Activated CD4-positive, alpha-beta memory T cell treated with anti-CD3 and anti-CD28 coated beads, Interleukin-2, amount 10 ng/mL, durations not matched to agents 7 days and 5 days (primary cell): Measurements from ENCODE around the gene CDIP1. TPM values are rescaled to one million over a fixed set of nuclear protein-coding genes. Genes with fewer than 3 reads are reported as not detected.
"Not testable (repeated sequence)": the region's sequence is repeated elsewhere in the genome, so short reads cannot be mapped to it uniquely, and the experiment has no call there.

ENCODE experiments used
- CTCF ChIA-PET: fragments of 350-600 bp; sonication (Branson Sonifier 250); formaldehyde crosslinking; loops from one replicate; lab custom pipeline; 2021; ENCODE audit warnings: antibody characterized with exemption, inconsistent platforms; lab: Charles Lee
- POLR2A ChIA-PET: fragments of 350-600 bp; sonication (Branson Sonifier 250); formaldehyde crosslinking; loops from one replicate; lab custom pipeline; 2021; ENCODE audit warnings: antibody characterized with exemption; lab: Charles Lee
- DNase-seq: peaks from one replicate; pipeline ENCODE4 v3.0.0-alpha.2; 2020
- H3K27ac Mint-ChIP-seq: one replicate; pipeline ENCODE4 v1.8.0; 2021; ENCODE audit warnings: mild to moderate bottlenecking, mixed read lengths
- H3K27me3 Mint-ChIP-seq: one replicate; pipeline ENCODE4 v1.8.0; 2021; ENCODE audit warnings: mixed read lengths
- H3K36me3 Mint-ChIP-seq: one replicate; pipeline ENCODE4 v1.8.0; 2021; ENCODE audit warnings: low read depth, mixed read lengths
- H3K4me1 Mint-ChIP-seq: one replicate; pipeline ENCODE4 v1.8.0; 2021; ENCODE audit warnings: mixed read lengths
- H3K4me3 Mint-ChIP-seq: one replicate; pipeline ENCODE4 v1.8.0; 2021; ENCODE audit warnings: mild to moderate bottlenecking, mixed read lengths
- H3K9me3 Mint-ChIP-seq: one replicate; pipeline ENCODE4 v1.8.0; 2021; ENCODE audit warnings: mixed read lengths
- total RNA-seq, 2 experiments: library from RNA; stranded (reverse); gene quantifications; one replicate each; pipeline ENCODE4 v1.2.3, GENCODE V29; 2021

CDIP1 gene
- total RNA-seq: 10 to 100 TPM; 28.7 to 30.7 TPM

DNA sequence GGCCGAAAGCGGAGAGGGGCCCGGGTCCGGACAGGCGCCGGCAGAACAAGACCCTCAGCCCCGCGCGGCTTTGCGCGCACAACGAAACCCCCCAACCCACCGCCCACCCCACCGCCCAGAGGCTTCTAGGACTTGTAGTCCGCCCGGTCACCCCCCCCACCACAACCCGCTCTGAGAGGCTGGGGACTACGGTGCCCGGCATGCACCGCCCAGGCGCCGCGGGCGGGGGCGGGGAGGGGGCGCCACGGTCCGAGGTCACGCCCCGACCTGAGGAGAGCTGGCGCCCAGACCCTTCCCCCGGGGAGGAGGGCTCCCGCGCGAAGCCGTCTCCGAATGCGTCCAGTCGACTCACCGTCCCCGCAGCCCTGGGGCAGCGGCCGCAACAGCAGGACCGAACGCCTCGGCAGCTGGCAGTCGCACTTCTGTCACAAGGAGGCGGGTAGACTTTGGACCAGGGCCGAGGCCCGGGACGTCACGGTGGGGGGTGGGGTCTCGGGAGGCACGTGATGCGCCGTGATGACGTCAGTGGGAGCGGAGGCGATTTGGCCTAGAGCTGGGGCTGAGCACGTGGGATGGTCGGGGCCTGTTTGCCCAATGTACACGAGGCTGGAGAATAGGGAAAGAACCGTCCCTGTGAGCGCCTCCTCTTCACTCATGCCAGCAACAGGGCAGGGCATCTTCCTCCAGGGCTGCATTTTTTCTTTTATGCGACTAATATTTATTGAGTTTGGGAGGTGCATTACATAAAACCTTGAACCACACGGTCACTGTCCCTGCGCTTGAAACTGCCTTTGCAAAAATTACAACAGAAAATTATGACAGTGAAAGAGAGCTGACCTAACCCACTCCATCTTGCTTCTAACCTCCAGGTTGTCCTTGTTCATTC, at the start of gene CDIP1:
Gene CDIP1, minus strand, starts transcription at position 424 of the 886 bp plus-strand sequence. CDS start 24,643 bp downstream, outside the sequence.
- peaks cover 34% of the 10 kb centered on the region for H3K4me1 Mint-ChIP-seq
- ChIA-PET POLR2A (interaction anchor here (0.5 to 2.6 kb wide), 15 partner anchors 9 to 264 kb away, joined by 3 to 16 read pairs (median 4); partner anchors contain the start of genes DNAAF8, NMRAL1 and ROGDI), CTCF (interaction anchor here (0.9 to 2.2 kb wide), 12 partner anchors 10 to 86 kb away, joined by 3 to 24 read pairs (median 4); partner anchors contain the start of genes HMOX2, MGRN1 and NMRAL1)
- peak; percentile 95 for DNase-seq
- peaks cover 11% of the 10 kb centered on the region for H3K9me3 Mint-ChIP-seq
- peaks cover 13% of the 10 kb centered on the region for H3K36me3 Mint-ChIP-seq
- peak within 1 kb of the TSS; percentile 61 for H3K4me3 Mint-ChIP-seq
- H3K27ac Mint-ChIP-seq: peak within 1 kb of the TSS; percentile 59
- H3K27me3 Mint-ChIP-seq: peaks cover 1% of the 10 kb centered on the region

DNA sequence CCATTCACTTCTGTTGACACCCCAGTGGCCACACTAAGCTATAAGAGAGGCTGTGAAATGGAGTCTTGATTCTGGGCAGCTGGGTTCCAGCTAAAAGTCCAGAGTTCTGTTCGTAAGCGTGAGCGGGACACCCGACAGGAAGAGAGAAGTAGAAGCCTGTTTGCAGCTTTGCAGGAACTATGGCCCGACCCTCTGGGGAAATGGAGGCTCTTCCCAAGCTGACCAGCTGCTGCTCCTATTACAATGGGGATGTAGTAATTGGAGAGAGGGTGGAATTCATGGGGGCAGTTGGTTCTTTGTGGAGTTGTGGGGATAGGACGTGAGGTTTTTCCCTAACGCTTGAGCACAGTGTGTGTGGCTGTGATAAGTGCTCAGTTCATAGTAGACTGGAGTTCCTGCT, 47.7 kb upstream of the CDIP1 start:
- Mint-ChIP-seq H3K36me3 (no peaks in the 10 kb centered on the region), H3K4me3 (no peak overlapping the region), H3K4me1 (peaks cover 4% of the 10 kb centered on the region), H3K27me3 (peaks cover 8% of the 10 kb centered on the region), H3K9me3 (no peaks in the 10 kb centered on the region), H3K27ac (no peak overlapping the region)
- ChIA-PET CTCF (interaction anchor here (0.6 to 3.6 kb wide), 13 partner anchors 9 to 127 kb away, joined by 3 to 50 read pairs (median 3); partner anchors contain the start of gene CDIP1), POLR2A (no interaction called here)
- DNase-seq: no peak

DNA sequence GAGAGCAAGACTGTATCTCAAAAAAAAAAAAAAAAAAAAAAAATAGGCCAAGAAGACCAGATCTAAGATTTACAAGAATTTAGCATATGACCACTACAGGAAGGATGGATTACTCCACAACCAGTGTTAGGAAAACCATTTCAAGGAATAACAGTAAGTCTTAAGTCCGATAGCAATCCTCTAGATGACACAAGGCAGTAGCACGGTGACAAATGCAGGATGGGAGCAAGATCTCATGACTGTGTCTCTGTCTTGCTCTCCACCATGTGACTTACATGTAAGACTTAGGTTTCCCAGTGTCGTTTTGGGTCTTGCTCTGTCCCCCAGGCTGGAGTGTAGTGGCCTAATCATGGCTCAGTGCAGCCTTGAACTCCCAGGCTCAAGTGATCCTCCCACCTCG, 45.3 kb upstream of the CDIP1 start:
- Mint-ChIP-seq H3K27me3 (peaks cover 8% of the 10 kb centered on the region), H3K36me3 (no peaks in the 10 kb centered on the region), H3K27ac (no peak overlapping the region), H3K4me1 (peaks cover 4% of the 10 kb centered on the region), H3K4me3 (no peak overlapping the region), H3K9me3 (no peaks in the 10 kb centered on the region)
- no peak for DNase-seq
- ChIA-PET POLR2A (no interaction called here), CTCF (no interaction called here)

DNA sequence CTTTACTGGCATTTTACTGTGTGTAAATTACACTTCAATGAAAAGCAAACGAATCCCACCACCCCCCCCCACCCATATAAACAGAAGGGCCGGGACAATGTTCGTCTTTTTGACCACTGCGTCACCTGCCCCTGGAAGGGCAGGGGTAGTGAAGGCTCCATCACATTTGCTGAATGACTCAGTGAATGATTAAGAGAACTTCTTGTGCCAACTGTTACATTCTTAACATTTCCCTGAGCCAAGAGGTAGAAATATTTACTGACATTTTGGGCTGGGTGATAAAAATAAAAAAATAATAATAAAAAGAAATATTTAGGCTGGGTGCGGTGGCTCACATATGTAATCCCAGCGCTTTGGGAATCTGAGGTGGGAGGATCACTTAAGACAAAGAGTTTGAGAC, 41.7 kb upstream of the CDIP1 start:
- ChIA-PET POLR2A (no interaction called here), CTCF (no interaction called here)
- no peak overlapping the region for H3K4me3 Mint-ChIP-seq
- no peaks in the 10 kb centered on the region for H3K27me3 Mint-ChIP-seq
- no peak for DNase-seq
- H3K9me3 Mint-ChIP-seq: no peaks in the 10 kb centered on the region
- no peaks in the 10 kb centered on the region for H3K36me3 Mint-ChIP-seq
- H3K27ac Mint-ChIP-seq: no peak overlapping the region
- H3K4me1 Mint-ChIP-seq: no peaks in the 10 kb centered on the region

DNA sequence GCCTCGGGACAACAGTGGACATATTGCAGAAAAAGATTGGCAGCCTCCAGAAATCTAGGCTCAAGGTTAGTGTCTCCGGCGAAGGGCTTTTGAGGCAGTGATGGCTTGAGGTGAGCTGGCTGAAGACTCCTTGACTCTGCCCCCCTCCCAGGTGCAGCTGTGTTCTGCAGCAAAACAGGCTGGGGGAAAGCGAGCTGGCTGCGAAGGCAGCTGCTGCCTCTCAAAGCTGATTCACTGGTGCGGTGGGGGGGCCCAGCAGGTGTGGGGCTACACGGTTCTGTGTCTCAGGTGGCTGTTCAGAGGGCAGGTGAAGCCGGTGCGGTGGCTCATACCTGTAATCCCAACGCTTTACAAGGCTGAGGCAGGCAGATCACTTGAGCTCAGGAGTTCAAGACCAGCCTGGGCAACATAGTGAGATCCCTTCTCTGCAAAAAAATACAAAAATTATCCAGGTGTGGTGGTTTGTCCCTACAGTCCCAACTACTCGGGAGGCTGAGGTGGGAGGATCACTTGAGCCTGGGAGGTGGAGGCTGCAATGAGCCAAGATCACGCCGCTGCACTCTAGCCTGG, 40.5 kb upstream of the CDIP1 start:
- CTCF ChIA-PET: no interaction called here

DNA sequence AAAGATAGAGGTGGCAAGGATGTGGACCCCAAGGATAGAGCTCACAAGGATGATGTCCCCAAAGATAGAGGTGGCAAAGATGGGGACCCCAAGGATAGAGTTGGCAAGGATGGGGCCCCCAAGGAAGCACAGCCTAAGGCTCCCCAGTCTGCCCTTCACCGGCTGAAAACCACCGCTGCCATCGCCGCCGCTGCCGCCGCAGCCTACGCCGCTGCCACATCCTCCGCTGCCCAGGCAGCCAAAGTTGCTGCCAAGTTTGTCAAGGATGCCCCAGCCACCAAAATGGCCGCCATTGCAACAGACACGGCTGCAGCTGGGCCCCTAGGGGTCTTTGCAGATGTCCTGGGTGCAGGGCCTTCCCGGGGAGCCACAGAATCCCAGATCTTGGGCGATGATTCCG, 37.4 kb upstream of the CDIP1 start:
- Mint-ChIP-seq H3K4me3 (no peak overlapping the region), H3K27me3 (no peaks in the 10 kb centered on the region), H3K4me1 (peaks cover 6% of the 10 kb centered on the region), H3K36me3 (no peaks in the 10 kb centered on the region), H3K9me3 (no peaks in the 10 kb centered on the region), H3K27ac (no peak overlapping the region)
- CTCF ChIA-PET: interaction anchor here (1.0 to 1.2 kb wide), 2 partner anchors 13 to 29 kb away, joined by 4 to 5 read pairs; no protein-coding TSS in a partner anchor
- DNase-seq: no peak
- POLR2A ChIA-PET: no interaction called here

More for the DNA sequence above, 40.5 kb upstream of the CDIP1 start:
- POLR2A ChIA-PET: no interaction called here
- H3K27ac Mint-ChIP-seq: no peak overlapping the region
- no peak overlapping the region for H3K4me3 Mint-ChIP-seq
- DNase-seq: no peak
- H3K9me3 Mint-ChIP-seq: no peaks in the 10 kb centered on the region
- no peaks in the 10 kb centered on the region for H3K36me3 Mint-ChIP-seq
- no peaks in the 10 kb centered on the region for H3K27me3 Mint-ChIP-seq
- peaks cover 6% of the 10 kb centered on the region for H3K4me1 Mint-ChIP-seq

DNA sequence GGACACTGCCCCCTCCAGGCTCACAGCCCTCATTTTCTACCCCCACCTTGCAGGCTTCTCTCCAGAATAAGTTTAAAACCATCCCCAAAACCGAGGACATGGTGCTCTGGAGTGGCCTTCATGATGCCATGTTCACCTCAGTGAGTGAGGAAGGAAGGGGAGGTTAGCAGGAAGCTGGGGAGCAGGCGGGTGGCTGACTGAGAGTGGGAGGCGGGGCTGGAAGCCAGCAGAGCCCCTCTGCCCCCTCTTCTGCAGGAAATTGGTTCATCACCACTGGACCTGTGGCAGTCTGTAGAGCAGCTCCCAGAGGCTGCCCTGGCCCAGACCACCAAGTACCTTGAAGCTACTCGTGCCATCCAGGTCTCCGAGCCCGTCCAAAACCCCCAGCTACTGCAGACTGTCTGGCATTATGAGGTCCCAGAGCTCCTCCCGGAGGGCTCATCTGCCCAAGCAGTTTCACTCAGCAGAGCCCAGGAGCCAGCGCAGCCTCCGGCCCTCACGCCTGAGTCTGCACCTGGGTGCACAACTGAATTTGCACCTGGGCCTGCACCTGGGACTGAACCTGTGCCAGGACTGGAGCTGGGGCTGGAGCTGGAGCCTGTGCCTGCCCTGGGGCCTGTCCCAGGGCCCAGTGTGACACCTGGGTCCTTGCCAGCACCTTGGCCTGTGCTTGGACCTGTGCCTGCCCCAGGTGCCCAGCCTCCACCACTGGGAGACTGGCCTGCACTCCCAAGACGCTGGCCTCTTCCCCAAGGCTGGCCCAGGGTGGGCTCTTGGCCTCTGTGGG, 36.5 kb upstream of the CDIP1 start:
- Mint-ChIP-seq H3K36me3 (no peaks in the 10 kb centered on the region), H3K4me1 (peaks cover 8% of the 10 kb centered on the region), H3K27ac (no peak overlapping the region), H3K9me3 (no peaks in the 10 kb centered on the region), H3K4me3 (no peak overlapping the region), H3K27me3 (no peaks in the 10 kb centered on the region)
- no peak for DNase-seq
- CTCF ChIA-PET: interaction anchor here (1.0 to 1.2 kb wide), 2 partner anchors 12 to 29 kb away, joined by 4 to 5 read pairs; no protein-coding TSS in a partner anchor
- POLR2A ChIA-PET: no interaction called here

DNA sequence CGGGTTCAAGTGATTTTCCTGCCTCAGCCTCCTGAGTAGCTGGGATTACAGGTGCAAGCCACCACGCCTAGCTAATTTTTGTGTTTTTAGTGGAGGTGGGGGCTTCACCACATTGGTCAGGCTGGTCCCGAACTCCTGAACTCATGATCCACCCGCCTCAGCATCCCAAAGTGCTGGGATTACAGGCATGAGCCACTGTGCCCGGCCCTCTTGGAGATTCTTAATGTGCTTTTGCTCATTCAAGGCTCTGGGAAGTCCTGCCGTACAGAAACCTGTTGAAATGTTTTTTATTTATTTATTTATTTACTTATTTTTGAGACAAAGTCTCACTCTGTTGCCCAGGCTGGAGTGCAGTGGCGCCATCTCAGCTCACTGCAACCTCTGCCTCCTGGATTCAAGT, 35.4 kb upstream of the CDIP1 start:
- not testable (repeated sequence) for H3K36me3 Mint-ChIP-seq, H3K9me3 Mint-ChIP-seq, H3K4me3 Mint-ChIP-seq, DNase-seq, H3K27me3 Mint-ChIP-seq, H3K27ac Mint-ChIP-seq
- H3K4me1 Mint-ChIP-seq: peaks cover 13% of the 10 kb centered on the region
- POLR2A ChIA-PET: interaction anchor here (1.0 kb wide), 1 partner anchor 23 kb away, joined by 3 read pairs; no protein-coding TSS in a partner anchor
- CTCF ChIA-PET: interaction anchor here (0.5 kb wide), 1 partner anchor 15 kb away, joined by 3 read pairs; no protein-coding TSS in a partner anchor

DNA sequence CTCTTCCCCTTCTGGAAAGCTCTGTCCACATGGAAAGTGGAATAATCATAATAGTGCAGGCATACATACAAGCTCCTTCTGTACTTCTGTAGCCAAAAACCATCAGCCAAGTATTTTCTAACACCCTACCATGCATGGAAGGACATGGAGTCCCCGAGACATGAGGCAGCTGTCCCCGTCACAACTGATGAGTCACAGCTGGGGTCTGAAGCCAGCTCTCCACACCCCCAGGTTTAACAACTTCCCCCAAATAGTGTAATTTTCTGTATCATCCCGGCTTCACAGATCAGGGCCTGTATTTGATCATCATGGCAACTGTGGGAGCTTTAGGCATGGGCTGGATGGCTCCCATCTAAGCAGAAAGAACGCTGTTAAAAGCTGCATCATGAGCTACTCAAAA, 34.1 kb upstream of the CDIP1 start:
- no peaks in the 10 kb centered on the region for H3K36me3 Mint-ChIP-seq
- H3K4me1 Mint-ChIP-seq: peaks cover 13% of the 10 kb centered on the region
- no peaks in the 10 kb centered on the region for H3K9me3 Mint-ChIP-seq
- ChIA-PET POLR2A (interaction anchor here (1.4 kb wide), 1 partner anchor 34 kb away, joined by 3 read pairs; the partner anchor contains the start of gene CDIP1), CTCF (interaction anchor here (0.8 to 1.1 kb wide), 3 partner anchors 25 to 55 kb away, joined by 3 to 5 read pairs (median 3); partner anchors contain the start of gene MGRN1)
- no peak for DNase-seq
- H3K4me3 Mint-ChIP-seq: no peak overlapping the region
- H3K27me3 Mint-ChIP-seq: no peaks in the 10 kb centered on the region
- H3K27ac Mint-ChIP-seq: no peak overlapping the region

DNA sequence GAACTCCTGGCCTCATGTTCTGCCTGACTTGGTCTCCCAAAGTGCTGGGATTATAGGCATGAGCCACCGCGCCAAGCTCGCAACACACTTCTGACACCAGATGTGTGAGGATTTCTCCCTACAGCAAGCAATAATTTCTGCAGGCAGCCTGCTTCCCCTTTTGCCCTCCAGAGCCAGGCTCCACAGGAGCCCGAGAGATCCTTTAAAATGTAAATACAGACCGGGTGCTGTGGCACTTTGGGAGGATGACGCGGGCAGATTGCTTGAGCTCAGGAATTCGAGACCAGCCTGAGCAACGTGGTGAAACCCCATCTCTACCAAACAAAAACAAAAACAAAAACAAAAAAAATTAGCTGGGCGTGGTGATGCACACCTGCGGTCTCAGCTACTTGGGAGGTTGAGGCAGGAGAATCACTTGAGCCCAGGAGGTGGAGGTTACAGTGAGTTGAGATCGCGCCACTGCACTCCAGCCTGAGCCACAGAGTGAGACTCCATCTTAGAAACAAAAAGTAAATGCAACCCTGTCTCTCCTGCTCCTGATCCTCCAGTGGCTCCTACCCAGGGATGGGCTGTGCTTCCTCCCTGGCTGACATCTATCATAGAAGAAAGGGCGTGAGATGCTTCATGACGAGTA, 32.2 kb upstream of the CDIP1 start:
- H3K36me3 Mint-ChIP-seq: no peaks in the 10 kb centered on the region
- ChIA-PET CTCF (no interaction called here), POLR2A (no interaction called here)
- H3K27me3 Mint-ChIP-seq: peaks cover 5% of the 10 kb centered on the region
- no peak overlapping the region for H3K4me3 Mint-ChIP-seq
- no peak for DNase-seq
- no peaks in the 10 kb centered on the region for H3K9me3 Mint-ChIP-seq
- H3K27ac Mint-ChIP-seq: no peak overlapping the region
- peaks cover 24% of the 10 kb centered on the region for H3K4me1 Mint-ChIP-seq

DNA sequence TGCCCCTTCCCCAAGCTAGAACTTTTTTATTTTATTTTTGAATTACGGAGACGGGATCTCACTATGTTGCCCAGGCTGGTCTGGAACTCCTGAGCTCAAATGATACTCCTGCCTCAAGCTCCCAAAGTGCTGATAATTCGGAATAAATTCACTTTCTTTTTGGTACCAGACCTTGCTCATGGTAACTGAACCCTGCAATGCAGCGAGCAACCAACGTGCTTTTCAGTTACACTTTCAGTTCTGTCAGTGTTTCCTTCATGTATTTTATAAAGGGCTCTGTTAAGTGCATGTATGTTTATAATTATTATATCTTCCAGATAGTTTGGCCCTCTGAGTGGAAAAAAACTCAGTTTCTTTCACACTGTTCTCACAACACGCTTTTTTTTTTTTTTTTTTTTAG, 31.5 kb upstream of the CDIP1 start:
- DNase-seq: no peak
- Mint-ChIP-seq H3K27me3 (peaks cover 5% of the 10 kb centered on the region), H3K27ac (no peak overlapping the region), H3K4me1 (peaks cover 25% of the 10 kb centered on the region), H3K9me3 (no peaks in the 10 kb centered on the region), H3K36me3 (no peaks in the 10 kb centered on the region), H3K4me3 (no peak overlapping the region)
- CTCF ChIA-PET: interaction anchor here (1.1 kb wide), 1 partner anchor 15 kb away, joined by 3 read pairs; no protein-coding TSS in a partner anchor
- POLR2A ChIA-PET: no interaction called here

DNA sequence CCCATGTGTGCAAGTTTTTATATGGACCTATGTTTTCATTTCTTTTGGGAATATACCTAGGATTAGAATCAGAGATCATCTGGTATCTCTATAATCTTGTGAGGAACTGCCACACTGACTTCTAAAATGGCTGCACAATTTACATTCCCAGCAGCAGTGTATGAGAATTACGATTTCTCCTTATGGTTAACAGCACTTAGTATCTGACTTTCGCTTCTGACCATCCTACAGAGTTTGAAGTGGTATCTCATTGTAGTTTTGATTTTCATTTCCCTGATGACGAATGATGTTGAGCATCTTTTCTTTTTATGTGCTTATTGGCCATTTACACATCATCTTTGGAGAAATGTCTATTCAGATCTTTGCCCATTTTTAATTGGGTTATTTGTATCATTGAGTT, 27.6 kb upstream of the CDIP1 start:
- no peak for DNase-seq
- ChIA-PET CTCF (interaction anchor here (1.4 kb wide), 1 partner anchor 61 kb away, joined by 4 read pairs; no protein-coding TSS in a partner anchor), POLR2A (no interaction called here)

More for the DNA sequence above, 27.6 kb upstream of the CDIP1 start:
- H3K36me3 Mint-ChIP-seq: no peaks in the 10 kb centered on the region
- no peak overlapping the region for H3K4me3 Mint-ChIP-seq
- no peak overlapping the region for H3K27ac Mint-ChIP-seq
- H3K9me3 Mint-ChIP-seq: no peaks in the 10 kb centered on the region
- H3K27me3 Mint-ChIP-seq: peaks cover 5% of the 10 kb centered on the region
- H3K4me1 Mint-ChIP-seq: peaks cover 19% of the 10 kb centered on the region
